ENCODE data around the gene FADS1.
A peak's percentile ranks its signal among the peaks of the same experiment; 100 is the strongest.

The FADS1 gene

GRCh38 chr11:61778357-61778886 lies 38.4 kb downstream of the FADS1 start:
- no peak for DNase-seq (ENCODE audit: low read depth in 1 of 2, low spot score in 1 of 2)

GRCh38 chr11:61777234-61778090 lies 39.3 kb downstream of the FADS1 start:
- DNase-seq (ENCODE audit: low read depth in 1 of 2, low spot score in 1 of 2): peak; percentile 38 to 44

- DNase-seq (ENCODE audit: low read depth in 1 of 2, low spot score in 1 of 2): peak in 1 of 2 donors; percentile 34
These were observed 40.2 kb downstream of the FADS1 start for GRCh38 chr11:61776561-61777075.

GRCh38 chr11:61775606-61776554 lies 40.9 kb downstream of the FADS1 start:
- no peak for DNase-seq (ENCODE audit: low read depth in 1 of 2, low spot score in 1 of 2)

- no peak for DNase-seq (ENCODE audit: low read depth in 1 of 2, low spot score in 1 of 2)
These were observed 41.7 kb downstream of the FADS1 start for GRCh38 chr11:61775106-61775505.

GRCh38 chr11:61774411-61774810 lies 42.4 kb downstream of the FADS1 start:
- DNase-seq (ENCODE audit: low read depth in 1 of 2, low spot score in 1 of 2): no peak

GRCh38 chr11:61773809-61774208 lies 43.0 kb downstream of the FADS1 start:
- DNase-seq (ENCODE audit: low read depth in 1 of 2, low spot score in 1 of 2): no peak

GRCh38 chr11:61773356-61773755 lies 43.4 kb downstream of the FADS1 start:
- DNase-seq (ENCODE audit: low read depth in 1 of 2, low spot score in 1 of 2): no peak

GRCh38 chr11:61771985-61772455 lies 44.8 kb downstream of the FADS1 start:
- DNase-seq (ENCODE audit: low read depth in 1 of 2, low spot score in 1 of 2): no peak

GRCh38 chr11:61771195-61771894 lies 45.5 kb downstream of the FADS1 start:
- no peak for DNase-seq (ENCODE audit: low read depth in 1 of 2, low spot score in 1 of 2)

GRCh38 chr11:61769946-61770683 lies 46.7 kb downstream of the FADS1 start:
- no peak for DNase-seq (ENCODE audit: low read depth in 1 of 2, low spot score in 1 of 2)

GRCh38 chr11:61769169-61769920 lies 47.5 kb downstream of the FADS1 start:
- DNase-seq (ENCODE audit: low read depth in 1 of 2, low spot score in 1 of 2): no peak

GRCh38 chr11:61768376-61769076 lies 48.3 kb downstream of the FADS1 start:
- DNase-seq (ENCODE audit: low read depth in 1 of 2, low spot score in 1 of 2): no peak

GRCh38 chr11:61766353-61766841 lies 50.4 kb downstream of the FADS1 start:
- DNase-seq (ENCODE audit: low read depth in 1 of 2, low spot score in 1 of 2): no peak

- DNase-seq (ENCODE audit: low read depth in 1 of 2, low spot score in 1 of 2): no peak
These were observed 51.1 kb downstream of the FADS1 start for GRCh38 chr11:61765550-61766253.

- DNase-seq (ENCODE audit: low read depth in 1 of 2, low spot score in 1 of 2): no peak
These were observed 52.1 kb downstream of the FADS1 start for GRCh38 chr11:61764606-61765260.

- no peak for DNase-seq (ENCODE audit: low read depth in 1 of 2, low spot score in 1 of 2)
These were observed 52.7 kb downstream of the FADS1 start for GRCh38 chr11:61763930-61764605.
